ENCODE results near the gene CCDC97.

The CCDC97 gene

DNA sequence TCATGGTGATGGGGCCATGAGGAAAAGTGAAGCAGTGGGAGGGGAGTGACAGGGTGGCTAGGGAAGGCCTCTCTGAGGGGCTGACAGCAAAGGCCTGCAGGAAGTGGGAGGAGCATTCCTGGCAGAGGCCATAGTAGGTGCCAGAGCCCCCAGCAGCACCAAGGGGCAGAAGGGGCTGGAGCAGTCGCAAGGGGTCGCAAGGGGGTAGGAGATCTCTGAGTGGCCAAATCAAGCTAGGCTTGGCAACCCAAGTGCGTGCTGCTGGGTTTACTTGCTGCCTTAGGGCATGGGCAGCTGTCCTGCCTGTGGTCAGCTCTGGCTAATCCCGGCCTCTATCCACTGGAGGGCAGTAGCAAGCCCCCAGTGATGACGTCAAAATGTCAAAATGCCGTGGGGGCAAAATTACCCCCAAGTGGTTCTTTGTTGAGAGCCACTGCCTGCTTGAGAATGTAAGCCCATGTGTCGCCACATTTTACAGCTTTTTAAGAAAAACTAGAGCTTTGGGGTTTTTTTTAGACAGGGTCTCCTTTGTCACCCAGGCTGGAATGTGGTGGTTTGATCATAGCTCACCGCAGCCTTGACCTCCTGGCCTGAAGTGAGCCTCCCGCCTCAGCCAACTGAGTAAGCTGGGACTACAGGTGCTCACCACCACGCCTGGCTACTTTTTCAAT is 11.8 kb downstream of the CCDC97 start:
- no peak for DNase-seq

DNA sequence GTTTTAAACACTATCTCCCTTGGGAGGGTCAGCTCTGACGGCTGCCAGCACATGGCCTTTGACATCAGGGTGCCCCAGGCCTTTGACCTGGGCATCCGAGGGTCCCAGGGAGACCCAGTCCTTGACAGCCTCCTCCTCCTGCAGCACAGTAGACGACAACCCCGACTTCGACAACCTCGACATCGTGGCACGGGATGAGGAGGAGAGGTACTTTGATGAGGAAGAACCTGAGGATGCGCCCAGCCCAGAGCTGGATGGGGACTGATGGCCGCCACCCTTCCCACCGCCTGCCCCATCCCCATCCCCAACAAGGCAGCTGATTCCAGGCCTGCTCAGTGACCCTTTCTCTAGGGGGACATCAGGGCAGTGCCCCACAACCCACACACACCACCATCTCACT is 12.5 kb downstream of the CCDC97 start:
- no peak for DNase-seq

DNA sequence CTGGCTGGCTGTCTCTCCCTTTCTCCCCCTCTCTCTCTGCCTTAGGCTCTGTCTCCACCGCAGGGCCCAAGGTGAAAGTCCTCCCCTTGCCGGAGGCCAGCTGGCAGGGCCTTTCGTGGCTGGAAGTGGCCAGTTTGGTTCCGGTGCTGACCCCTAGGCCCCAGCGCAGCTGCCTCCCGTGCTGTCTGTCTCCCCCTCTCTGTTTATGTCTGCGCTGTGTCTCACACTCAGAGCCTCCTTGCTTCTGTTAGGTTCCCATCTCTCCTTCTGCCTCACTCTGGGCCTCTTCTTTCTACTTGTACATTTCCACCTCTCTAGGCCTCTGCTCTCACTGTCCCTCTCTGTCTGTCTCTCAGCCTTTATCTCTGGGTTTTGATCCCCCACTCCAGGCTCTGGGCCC is 13.1 kb downstream of the CCDC97 start:
- no peak for DNase-seq

DNA sequence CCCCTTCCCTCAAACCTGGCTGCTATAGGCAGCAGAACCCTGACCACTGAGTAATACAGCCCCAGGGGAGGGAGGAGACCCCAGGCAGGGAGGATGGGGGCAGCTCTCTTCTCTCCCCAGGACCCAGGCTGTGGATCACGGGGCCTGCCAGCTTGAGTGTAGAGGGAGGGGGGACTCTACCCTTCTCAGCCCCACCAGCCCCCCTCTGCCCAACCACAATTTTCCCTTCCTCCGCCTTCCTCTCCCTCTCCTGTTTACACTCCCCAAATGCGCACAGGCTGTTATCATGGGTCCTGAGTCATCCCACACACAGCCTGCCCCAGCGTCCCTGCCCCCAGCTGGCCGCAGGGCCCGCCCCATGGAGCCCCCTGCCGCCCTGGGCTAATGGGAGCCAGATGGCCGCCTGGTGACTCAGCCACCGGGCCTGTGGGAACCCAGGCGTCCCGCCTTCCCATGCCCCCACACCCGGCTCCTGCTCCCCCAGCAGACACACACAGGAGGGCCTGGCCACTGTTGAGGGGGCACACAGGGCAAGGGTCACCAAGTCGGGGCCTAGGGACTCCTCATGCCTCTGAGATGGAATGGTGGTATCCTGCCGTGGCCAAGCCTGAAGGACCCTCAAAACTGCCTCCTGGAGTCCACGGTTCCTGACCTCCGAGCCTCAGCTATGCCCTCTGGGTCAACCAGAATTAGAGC is 13.6 kb downstream of the CCDC97 start:
- no peak for DNase-seq

DNA sequence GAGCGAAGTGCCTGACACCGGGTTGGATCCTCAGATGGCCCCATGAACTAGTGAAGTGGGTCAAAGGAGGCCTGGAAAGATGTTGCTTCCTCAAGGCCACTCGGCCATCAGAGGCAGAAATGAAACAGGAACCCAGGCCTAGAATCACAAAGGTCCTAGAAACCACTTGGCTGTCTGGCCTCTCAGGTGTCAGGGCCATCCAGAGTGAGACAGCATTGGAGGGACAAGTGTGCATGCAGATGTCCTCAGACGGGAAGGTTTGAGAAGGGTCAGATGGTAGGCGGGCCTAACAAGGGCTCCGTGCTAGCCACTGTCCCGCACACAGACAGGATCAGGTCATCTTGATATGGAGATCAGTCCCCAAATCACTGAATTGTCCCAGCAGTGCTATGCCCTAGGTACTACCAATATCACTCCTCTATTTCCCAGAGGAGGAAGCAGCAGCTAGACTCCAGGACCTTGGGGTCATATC is 14.3 kb downstream of the CCDC97 start:
- no peak for DNase-seq

DNA sequence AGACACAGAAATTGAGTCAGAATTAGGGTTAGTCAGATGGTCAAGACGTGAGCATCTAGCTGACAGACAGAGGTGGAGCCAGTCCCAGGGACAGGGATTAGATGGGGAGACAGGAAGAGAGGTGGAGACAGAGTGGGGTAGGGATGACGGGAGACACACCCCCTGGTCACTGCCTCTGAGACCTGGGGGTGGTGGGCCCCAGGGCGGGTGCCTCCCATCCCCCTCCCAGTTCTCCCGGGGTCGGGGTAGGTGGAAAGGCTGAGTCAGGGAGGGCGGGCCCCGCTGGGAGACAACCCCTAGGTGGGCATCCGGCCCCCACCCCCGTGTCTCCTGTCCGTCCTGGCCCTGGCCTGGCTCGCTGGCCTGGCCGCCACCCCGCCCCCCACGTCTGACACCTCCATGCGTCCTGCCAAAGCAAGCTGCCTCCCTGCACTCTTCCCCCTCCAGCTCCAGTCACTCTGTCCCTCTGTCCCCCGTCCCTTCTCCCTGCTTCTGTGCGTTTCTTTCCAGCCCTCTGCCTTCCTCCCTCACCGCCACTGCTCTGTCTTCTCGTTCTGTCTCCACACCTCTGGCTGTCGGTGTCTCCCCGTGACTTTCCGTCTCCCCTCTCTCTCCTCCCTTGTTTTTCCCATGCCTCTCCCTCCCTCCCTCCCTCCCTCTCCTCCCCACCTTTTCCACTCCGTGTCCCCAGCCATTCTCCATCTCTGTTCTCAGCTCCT is 15.1 kb downstream of the CCDC97 start:
- peak; percentile 29 for DNase-seq

DNA sequence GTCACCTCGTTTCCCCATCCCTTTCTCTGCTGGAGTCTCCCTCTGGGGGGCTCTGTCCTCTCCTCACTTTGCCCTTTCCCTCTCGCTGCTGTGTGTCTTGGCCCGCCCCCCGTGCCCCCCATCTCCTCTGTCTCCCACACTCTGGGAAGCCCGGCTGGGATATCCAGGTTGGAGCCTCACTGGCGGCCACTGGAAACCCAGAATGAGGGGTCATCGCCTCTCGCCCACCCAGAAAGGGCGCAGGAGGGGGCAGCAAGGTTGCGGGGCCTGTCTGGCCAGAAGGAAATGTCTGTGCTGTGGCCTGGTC is 15.6 kb downstream of the CCDC97 start:
- DNase-seq: no peak

DNA sequence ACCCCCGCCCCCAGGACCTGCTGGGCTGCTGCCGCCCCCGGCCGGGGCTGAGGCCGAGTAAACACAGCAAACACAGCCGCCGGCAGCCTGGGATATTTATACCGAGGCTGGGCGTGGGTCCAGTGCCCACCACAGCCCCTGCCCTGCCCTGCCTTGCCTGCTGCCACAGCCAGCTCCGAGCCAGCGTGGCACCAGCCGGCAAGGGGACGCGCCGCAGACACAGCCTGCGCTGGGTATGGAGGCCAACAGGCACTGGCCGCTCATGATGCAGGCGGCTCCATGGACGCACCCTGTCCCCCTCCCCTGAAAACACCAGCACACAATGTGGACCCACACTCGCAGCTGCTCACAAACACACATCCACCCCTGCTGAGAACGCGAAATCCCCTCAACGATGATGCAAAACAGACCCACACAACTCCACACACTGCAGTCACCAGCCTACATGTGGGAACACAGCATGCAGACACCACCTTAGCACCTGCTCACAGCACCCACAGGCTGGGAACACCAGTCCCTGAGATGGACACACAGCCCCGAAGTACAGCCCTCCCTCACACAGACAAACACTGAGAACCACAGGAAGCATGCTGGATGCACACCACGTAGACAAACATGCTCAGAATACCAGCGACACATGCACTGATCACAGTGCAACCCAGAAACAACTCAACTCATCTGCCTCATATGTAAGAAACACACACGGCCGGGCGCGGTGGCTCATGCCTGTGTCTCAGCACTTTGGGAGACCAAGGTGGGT is 16.2 kb downstream of the CCDC97 start:
- peak; percentile 44 for DNase-seq

DNA sequence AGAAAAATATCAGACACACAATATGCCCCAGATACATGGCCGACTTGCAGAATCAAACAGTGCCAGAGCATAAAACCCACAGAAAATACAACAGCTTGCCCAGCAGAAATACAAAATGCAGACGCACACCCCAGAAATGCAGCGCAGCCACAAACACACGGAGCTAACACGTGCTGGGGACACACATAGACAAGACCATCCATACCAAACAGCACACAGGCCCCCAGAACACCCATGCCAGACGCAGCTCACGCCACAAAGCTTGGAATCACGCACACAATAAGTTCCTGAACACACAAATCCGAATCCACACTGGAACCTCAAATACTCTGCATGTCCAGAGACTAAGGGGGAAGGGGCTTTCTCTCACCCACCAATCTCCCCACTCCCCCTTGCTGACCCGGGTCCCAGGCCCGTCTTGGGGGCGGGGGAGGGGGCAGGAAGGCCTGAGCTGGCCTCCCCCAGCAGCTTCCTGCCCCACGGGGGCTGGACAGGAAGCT is 17.2 kb downstream of the CCDC97 start:
- DNase-seq: peak; percentile 46

DNA sequence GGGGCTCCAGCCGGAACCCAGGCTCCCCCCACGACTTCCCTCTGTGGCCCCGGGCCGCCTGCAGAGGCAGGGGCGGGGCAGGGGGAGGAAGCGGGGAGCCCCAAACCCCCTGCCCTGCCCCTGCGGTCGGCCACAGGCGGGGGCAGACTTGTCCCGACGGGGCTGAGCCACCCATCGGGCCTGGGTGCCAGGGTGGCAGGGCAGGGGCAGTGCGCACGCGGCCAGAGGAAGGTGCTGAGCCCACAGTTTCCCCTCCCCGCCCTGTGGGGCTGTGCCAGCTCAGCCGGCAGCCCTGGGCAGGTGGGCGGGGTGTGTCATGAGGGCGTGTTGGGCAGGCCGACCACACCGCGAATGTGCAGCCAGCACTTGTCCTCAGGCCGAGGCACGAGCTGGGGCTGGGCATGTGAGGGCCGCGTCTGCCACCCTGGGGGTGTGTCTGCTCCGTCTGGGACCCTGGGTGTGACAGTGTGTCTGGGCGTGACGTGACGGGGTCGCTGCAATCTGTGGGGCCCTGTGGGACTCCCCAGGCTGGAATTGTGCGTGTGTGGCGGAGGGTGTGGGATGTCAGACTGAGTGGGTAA is 17.7 kb downstream of the CCDC97 start:
- peak; percentile 83 for DNase-seq

DNA sequence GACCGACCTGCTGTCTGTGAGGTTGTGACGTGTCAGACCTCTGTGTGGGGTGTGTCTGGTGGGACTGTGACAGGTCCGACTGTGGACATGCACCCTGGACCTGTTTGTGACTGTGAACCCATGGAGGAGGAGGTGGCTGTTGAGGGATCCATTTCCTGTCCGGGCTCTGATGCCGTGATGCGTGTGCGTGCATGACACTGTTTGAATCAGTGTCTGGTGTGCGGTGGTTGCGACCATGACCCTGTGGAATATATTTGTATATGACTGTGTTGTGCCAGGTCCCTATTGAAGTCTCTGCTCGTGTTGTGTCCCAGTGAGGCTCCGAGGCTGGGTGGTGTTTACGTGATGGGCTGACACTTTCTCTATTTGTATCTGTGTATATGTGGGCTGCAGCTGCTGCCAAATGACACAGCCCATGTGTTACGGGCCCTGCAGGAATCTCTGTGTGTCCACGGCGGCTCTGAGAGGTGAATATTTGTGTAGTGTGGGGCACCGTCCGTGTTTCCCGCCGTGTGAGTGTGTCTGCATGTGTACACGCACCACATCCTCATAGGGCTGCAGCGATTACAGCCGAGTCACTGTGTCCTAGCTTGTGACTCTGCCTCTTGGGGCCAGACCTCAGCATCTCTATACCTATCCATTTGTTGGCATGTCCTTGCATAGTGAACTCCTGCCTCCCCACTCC is 18.3 kb downstream of the CCDC97 start:
- peak; percentile 61 for DNase-seq

DNA sequence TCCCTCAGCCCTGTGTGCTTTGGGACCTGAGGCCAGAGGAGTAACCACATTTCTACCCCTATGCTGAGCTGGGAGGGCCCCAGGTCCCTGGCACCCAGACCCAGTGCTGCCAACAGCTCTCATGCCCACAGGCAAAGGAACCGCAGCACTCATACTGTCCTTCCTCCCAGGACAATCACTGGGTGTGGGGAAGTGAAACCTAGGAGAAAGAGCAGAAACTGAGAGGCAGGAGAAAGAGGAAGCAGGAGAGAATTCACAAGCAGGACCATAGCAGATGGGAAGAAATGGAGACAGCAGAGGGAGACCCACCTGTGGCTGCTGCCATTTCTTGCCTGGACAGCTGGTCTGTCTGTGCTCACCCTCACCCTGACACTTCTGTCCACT is 18.9 kb downstream of the CCDC97 start:
- no peak for DNase-seq

DNA sequence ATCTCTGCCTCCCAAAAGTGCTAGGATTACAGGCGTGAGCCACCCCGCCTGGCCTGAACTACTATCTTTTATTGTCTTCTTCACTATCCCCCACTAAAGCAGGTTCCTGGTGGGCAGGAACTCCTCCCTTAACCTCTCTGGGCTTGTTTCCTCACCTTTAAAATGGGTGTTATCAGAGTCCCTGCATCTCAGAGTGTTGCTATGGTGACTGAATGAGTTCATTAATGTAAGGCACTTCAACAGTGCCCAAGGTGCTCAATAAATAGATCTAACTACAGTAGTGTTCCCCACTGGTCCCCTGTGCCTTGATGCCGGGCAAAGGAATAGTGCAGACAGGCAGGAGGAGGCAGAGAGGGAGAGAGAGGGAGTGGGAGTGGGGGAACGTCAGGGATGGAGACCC is 20.5 kb downstream of the CCDC97 start:
- no peak for DNase-seq

DNA sequence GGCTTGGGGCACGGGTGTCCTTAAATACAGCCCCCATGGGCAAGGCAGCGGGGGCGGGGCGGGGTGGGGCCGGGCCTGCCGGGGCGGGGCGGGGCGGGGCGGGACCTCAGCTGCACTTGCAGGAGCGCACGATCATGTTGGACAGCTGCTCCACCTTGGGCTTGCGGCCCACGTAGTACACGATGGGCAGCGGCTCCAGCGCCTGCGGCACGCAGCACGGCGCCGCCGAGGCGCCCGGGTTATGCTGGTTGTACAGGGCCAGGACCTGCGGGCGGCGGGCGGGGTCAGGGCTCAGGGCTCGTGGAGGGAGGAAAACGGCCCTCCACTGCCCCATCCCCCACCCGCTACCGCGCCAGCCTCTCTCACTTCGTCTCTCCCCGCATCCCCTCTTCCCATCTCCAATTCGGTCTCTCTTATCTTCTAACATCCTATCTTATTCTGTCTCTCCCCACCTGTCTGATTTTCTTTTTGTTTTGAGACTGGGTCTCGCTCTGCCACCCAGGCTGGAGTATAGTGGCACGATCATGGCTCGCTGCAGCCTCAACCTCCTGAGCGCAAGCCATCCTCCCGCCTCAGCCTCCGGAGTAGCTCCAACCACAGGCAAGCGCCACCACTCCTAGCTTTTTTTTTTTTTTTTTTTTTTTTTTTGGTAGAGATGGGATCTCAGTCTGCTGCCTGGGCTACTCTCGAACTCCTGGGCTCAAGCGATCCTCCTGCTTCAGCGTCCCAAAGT is 21.1 kb downstream of the CCDC97 start:
- no peak for DNase-seq

DNA sequence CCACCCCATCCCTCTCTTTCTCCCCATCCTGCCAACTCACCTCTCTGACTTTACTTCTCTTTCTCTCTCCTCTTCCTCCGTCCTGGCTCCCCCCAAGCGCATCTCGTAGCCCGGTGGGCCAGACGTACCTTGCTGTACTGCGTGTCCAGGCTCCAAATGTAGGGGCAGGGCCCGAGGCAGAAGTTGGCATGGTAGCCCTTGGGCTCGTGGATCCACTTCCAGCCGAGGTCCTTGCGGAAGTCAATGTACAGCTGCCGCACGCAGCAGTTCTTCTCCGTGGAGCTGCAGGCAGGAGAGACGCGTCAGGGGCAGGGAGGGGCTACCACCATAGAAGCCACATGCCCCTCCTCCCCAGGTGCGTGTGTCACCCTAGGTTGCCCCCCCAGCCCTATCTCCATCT is 22.0 kb downstream of the CCDC97 start:
- DNase-seq: no peak

DNA sequence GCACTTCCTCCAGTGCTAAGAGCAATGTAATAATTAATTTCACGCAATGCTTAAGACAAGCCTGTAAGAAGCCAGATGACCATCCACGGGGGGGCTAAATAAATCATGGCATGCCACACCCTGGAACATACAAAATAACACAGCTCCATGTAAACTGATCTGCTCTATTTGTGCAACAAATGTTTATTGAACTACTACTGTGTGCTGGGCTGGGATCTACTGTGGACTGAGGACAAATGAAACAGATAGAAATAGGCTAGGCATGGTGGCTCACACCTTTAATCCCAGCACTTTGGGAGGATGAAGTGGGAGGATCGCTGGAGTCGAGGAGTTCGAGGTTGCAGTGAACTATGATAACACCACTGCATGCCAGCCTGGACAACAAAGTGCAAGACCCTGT is 22.5 kb downstream of the CCDC97 start:
- DNase-seq: no peak

DNA sequence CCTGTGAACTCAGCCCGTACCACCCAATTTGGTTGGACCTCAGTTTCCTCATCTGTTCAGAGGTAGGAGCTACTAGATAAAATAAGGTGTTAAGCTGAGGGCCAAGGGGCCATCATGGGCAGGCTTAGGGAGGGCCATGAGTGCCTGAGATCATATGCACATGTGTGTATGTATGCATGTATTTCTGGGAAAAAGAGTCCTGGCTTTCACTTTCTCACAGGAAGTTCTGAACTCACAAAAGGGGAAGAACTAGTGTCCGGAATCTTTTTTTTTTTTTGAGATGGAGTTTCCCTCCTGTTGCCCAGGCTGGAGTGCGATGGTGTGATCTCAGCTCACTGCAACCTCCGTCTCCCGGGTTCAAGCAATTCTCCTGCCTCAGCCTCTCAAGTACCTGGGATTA is 24.8 kb downstream of the CCDC97 start:
- DNase-seq: no peak

DNA sequence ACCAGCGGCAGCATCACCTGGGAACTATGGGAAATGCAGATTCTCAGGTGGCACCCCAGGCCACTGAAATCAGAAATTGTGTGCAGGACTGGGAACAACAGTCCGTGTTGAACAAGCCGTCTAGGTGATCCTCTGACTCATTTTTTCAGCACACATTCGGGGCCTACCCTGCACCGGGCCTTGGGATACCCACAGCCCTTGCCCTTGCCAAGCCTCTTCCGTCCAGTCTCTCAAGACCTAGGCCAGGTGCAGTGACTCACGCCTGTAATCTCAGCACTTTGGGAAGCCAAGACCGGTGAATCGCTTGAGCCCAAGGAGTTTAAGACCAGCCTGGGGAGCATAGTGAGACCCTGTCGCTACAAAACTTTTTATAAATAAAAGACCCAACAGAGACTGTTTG is 25.5 kb downstream of the CCDC97 start:
- no peak for DNase-seq

DNA sequence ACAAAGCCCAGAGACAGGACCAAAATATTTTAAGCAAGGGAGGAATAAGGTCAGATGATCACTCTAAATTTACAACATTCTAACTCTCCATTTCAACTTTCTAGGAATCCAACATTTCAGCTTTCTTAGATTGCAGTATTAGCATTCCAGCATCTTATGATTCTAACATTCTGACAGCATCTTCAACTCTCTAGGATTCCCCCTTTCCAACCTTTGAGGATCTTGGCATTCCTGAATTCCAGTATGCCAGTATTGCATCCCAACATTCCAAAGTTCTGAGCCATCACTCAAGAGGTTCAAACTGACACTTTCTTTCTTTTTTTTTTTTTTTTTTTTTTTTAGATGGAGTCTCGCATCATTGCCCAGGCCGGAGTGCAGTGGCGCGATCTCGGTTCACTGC is 30.0 kb downstream of the CCDC97 start:
- no peak for DNase-seq

DNA sequence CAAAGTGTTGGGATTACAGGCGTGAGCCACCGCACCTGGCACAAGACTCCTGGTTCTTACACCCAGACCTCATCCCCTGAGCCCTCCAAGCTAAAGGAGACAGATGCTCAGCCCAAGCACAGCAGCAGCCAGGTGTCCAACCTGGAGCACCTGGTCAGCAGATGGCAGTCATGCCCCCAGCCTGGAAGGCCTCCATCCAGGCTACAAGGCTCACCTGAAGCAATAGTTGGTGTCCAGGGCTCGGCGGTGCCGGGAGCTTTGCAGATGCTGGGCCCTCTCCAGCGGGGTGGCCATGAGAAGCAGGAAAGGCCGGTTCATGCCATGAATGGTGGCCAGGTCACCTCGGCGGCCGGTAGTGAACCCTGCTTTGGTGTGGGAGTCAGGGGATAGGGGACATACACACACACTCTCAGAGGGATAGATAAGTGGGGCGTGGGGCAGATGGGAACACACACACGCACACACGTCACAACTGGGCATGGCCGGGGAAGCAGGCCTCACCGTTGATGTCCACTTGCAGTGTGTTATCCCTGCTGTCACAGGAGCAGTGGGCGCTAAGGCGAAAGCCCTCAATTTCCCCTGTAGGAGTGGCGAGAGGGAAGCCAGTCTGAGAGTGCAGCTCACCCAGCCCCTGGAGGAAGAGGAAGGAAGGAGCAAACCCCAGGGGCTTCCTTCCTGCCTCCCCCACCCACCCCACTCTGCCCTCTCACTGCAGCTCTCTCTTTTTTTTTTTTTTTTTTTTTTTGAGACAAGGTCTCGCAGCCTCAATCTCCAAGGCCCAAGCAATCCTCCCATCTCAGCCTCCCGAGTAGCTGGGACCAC is 31.9 kb downstream of the CCDC97 start:
- DNase-seq: peak; percentile 50

DNA sequence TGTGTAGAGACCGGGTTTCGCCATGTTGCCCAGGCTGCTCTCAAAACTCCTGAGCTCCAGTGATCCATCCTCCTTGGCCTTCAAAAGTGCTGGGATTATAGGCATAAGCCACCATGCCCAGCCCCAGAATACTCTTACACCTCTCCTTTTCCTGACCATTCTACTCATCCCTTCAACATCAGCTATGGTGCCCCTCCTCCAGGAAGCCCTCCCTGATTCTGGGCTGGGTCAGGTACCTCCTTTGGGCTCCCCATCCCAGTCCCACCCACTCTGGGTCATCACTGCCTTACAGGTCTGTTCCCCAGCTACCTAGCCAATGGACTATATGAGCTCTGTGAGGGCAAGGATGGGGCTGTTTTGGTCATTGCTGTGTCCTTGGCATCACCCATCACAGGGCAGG is 34.2 kb downstream of the CCDC97 start:
- no peak for DNase-seq

Data from CD4-positive, alpha-beta T cell treated with Interleukin-17A for 4 hours (primary cell).